Testis (tissue), 2 donors: ENCODE data around the gene PTEN.

Experiments
- POLR2A ChIP-seq: fragments of 450-650 bp; IDR thresholded peaks from one replicate; pipeline ENCODE4 v1.6.1; 2017; ENCODE audit warnings: antibody characterized with exemption, mild to moderate bottlenecking, moderate library complexity
- TF ChIP-seq, protein P1 (sequence below), 3 experiments: fragments of 450-650 bp in 2 of 3; fragments of 200-600 bp in 1 of 3; sonication (generic) in 1 of 3; IDR thresholded peaks; one replicate each; pipeline ENCODE4 v1.5.1; 2016 to 2019; ENCODE audit warnings: antibody characterized with exemption in 3 of 3, mild to moderate bottlenecking in 2 of 3, moderate library complexity in 1 of 3

DNA sequence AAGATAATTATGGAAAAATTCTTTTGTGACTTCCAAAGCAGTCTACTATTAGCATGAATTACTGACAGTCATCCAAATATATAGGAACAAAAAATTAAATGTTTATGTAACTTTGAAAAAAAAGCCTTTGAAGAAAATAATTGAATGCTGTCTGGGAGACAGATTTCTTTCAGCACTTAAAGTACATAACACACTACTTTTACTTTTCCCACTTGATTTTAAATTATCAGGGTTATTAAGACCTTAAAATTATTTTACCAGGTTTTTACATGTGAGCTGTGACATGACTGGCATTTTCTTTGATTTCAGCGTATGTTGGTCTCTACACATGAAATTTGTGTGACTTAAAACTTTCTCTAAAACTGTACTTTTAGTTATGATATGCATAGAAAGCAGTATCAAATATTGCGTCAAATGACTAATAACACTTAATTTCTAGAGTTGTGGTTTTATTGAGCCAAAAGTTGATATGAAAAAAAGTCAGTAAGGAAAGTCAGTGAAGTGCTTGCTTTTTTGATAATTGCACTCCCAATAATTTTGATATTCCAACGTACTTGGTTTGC lies 3.1 kb downstream of the PTEN start:
- TF ChIP-seq, protein P1, sequence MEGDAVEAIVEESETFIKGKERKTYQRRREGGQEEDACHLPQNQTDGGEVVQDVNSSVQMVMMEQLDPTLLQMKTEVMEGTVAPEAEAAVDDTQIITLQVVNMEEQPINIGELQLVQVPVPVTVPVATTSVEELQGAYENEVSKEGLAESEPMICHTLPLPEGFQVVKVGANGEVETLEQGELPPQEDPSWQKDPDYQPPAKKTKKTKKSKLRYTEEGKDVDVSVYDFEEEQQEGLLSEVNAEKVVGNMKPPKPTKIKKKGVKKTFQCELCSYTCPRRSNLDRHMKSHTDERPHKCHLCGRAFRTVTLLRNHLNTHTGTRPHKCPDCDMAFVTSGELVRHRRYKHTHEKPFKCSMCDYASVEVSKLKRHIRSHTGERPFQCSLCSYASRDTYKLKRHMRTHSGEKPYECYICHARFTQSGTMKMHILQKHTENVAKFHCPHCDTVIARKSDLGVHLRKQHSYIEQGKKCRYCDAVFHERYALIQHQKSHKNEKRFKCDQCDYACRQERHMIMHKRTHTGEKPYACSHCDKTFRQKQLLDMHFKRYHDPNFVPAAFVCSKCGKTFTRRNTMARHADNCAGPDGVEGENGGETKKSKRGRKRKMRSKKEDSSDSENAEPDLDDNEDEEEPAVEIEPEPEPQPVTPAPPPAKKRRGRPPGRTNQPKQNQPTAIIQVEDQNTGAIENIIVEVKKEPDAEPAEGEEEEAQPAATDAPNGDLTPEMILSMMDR (IDR thresholded peaks at IDR 0.05): no peak
- TF ChIP-seq POLR2A: no peak
